ENCODE measurements around the gene HNRNPA3.
"Not testable (repeated sequence)": the region's sequence is repeated elsewhere in the genome, so short reads cannot be mapped to it uniquely, and the experiment has no call there.

HNRNPA3 gene

DNA sequence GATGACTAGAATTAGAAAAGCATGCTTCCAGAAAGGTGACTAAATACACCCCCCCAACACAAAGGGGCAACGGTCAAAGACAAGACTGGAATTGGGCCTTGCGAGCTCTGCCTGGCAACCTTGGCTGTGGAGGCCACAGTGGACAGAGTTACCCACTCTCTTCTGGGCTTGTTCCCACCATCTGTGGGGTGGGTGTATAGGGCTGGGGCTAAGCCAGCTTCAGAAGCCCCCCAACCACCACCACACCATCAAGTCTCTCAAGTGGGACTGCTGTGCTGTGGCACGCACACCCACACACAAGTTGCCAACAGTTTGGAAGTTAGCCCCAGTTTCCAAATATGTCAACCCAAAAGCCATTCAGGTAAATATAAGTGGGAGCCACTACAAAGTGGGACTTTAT is 44.1 kb downstream of the HNRNPA3 start:
- no peak for DNase-seq

DNA sequence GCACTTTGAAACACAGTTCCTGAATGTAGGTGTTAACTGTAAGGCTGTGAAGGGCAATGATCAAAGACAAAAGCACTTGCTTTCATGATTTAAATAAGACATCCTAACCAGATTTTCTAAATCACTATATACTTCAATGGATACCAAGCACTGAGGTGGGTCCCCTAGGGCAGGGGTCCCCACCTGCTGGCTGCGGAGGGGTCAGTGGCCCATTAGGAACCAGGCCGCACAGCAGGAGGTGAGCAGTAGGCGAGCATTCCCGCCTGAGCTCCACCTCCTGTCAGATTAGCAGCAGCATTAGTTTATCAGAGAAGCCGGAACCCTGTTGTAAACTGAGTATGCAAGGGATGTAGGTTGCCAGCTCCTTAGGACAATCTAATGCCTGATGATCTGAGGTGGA is 44.9 kb downstream of the HNRNPA3 start:
- DNase-seq = no peak

DNA sequence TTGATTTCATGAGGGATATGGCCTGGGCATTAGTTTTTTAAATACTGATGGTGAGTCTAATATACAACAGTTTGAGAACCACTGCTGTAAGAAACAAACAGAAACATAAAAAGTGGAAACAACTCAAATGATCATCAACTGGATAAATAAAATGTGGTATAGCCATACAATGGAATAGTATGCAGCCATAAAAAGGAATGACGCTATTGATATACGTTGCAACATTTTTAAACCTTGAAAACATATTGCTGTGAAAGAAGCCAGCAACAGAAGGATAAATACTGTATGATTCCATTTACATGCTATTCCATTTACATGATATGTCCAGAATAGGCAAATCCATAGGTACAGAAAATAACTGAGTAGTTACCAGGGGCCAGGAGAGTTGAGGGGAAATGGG is 45.5 kb downstream of the HNRNPA3 start:
- DNase-seq = no peak

DNA sequence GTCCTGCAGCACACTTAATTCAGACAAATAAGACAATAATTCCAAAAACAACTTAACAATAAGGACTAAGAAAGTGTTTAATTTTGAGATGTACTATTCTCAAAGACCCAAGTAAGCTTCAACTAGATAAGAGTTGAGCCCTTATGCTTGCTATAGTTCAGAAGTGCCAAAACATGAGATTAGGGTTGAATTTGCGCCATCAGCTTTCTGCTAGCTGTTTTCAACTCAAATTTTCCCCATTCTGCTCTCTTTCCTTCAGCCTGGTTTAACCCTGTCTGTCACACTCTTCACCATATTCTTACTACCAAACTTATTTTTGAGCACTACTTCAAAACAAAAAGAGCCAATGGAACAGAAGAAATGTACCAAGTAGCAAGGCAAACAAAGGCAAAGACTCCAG is 47.8 kb downstream of the HNRNPA3 start:
- no peak for DNase-seq

DNA sequence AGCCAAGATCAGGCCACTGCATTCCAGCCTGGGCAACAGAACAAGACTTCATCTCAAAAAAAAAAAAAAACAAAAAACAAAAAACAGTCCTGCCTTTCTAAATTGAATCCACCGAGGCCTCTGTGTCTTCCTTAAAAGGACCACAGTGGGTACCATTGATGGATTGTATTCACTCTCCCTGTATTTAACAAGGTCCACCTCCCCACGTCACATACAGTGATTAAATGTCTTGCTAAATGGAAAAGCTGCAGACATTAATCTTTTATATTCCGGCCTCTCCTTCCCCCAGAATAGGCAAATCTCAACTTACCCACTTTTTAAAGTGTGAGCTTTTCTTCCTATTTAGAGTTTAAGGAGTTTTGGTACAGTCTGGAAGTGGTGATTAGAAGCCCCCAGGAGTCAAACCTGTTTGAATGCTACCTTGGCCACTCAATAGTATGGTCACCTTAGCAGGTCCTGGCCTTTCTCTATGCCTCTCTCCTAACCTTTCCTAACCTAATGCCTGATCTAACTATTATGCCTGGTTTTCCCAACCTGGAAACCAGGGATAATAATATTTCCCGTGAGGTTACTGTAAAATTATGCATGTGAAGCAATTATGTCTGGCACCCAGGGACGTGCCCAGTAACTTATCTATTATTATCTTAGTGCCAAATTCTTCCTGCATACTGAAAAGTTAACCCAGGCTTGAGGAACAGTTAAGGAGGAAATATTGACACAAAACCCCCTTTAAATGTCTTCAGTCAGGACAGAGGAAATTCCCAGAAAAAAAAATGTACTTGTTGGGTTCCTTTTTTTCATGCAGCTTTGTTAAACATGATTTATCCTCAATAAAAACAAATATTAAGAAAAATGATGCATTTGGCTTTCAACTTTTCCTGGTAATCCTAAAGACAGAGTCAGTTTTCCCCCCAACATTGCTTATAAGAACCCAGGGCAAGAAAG is 48.8 kb downstream of the HNRNPA3 start:
- DNase-seq = no peak

DNA sequence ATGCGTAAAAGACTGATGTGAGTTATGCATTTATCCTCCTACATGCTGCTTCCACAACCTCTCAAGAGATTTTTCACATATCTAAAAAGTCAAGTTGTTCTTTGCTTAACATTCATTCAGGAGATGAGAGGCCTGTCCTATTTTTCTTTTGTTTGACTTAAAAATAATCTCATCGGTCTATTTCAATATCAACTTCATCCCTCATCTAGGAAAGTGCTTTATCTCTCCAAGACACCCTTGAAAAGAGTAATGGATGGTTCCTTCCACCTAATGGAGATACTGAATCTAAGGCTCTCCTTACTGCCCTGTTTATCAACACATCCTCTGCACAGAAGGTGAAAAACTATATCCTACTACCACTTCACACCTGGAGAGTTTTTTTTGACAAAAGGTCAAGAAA is 49.5 kb downstream of the HNRNPA3 start:
- DNase-seq = no peak

DNA sequence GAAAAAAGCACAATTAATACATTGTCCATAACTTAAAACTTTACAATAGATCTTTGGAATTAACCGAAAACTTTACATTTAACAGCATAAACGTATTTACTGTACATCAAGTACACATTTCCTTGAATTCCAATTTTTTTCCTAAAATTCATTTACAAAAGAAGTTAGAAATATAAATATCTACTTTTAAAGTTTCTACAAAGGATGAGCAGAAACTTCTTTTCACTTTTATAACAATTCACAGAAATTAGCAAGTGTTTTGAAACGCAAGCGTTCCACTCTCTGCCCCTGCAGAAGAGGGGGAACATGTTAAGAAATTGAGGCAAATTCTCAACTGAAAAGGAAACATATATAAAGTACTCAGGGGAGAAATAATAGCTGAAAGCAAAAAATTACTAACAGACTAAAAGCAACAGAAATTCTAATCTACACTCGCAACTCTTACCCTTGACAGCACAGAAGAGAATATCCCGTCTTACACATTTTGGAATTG is 50.4 kb downstream of the HNRNPA3 start:
- DNase-seq = no peak

DNA sequence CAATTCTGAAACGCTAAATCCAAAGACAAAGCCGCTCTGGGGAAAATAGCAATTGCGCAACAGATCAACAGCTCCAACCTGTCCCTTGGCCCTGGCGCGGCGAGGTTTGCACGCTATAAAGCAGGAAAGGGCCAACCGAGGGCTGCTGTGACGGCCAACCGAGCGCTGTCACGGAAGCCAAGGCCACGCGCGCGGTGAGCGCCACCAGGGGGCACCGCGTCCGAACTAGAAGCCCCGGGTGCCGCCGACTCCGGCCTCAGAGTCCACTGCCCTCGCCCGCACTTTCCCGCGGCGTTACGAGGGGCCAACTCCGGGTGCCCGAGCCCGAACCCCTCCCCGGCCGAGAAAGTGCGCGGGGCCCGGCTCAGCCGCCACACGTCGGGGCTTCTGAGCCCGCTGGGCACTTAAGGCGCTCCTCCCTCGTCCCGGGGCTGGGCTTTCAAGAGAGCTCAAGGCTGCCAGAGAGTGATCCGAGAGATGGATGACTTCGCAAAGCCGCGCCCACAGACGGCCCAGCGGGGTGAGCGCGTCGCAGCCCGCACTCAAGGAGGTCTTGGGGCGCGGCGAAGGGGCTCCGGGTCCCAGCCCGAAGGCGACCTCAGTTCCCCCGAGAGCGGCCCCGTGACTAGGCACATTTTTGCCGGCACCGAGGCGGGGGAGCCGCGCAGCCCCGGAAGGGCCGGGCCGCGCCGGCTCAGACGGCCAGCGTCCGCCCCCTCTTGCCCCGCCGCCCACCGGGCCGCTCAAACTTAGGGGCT is 51.0 kb downstream of the HNRNPA3 start:
- peak; percentile 87 to 94 (median 90) for DNase-seq

DNA sequence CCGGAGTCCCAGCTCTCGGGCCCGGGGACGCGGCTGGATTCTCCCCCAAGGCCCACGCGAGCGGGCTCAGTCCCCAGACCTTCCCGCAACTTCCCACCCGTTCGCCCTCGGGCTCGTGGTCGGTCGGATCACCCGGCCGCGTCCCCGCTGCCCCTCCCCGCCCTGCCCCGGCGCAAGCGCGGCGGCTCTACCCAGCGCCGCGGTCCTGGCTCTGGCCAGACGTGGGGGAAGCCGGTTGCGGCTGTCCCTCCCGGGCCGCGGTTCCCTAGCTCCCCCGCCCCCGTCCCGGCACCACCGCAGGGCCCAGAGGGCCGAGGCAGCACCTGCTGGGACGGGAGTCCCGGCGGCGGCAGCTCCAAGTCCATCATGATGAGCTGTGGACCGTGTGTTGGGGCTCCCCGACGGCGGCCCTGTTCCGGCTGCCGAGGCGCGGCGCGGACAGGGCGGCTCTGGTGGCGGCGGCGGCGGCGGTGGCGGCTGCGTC is 51.7 kb downstream of the HNRNPA3 start:
- peak in 1 of 4 experiments; percentile 47 for DNase-seq

DNA sequence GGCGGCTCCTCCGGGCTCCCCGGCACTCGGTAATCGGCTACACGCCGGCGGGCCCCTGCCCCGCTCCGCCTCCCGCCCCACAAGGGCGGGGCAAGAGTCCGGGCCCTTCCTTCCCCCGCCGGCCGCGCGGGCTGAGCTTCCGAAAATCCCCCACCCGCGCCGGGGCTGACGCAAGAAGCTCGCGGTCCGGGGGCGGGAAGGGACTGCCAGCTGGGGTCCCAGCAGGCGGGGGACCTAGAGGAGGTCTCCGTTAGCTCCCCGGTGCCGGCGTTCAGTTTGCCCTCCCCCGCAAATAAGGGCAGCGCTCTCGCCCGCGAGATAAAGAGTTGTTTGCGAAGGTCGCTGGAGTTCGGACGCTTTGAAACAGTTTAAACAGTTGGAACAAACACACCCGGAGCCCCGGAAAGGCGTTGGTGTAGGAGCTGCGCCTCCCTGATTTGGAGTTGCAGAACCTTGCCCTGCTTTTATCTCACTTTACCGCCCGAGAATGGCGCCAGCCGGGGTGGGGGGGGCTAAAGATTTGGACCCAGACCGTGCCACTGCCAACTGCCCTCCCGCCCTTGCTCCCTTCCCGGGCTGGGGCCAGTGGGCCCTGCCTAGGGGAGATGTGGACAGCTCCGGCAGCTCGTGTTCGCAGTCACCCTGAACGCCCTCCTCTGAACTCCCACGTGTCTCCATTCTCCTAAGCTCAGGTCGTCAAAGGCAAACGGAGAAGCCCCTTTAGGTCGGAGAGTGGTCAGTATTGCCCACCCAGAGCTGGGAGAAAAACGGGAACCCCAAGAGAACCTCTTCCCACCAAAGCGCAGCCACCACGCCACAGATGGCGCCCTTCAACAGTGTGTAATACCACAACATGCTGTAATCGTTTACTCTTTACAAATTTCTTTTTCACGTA is 52.3 kb downstream of the HNRNPA3 start, which contains the start of gene NFE2L2:
NFE2L2 (minus strand) TSS at position 35 of the 895 bp plus-strand sequence. CDS start 151 bp downstream, outside the sequence.
- peak; percentile 88 to 91 (median 88) for DNase-seq

DNA sequence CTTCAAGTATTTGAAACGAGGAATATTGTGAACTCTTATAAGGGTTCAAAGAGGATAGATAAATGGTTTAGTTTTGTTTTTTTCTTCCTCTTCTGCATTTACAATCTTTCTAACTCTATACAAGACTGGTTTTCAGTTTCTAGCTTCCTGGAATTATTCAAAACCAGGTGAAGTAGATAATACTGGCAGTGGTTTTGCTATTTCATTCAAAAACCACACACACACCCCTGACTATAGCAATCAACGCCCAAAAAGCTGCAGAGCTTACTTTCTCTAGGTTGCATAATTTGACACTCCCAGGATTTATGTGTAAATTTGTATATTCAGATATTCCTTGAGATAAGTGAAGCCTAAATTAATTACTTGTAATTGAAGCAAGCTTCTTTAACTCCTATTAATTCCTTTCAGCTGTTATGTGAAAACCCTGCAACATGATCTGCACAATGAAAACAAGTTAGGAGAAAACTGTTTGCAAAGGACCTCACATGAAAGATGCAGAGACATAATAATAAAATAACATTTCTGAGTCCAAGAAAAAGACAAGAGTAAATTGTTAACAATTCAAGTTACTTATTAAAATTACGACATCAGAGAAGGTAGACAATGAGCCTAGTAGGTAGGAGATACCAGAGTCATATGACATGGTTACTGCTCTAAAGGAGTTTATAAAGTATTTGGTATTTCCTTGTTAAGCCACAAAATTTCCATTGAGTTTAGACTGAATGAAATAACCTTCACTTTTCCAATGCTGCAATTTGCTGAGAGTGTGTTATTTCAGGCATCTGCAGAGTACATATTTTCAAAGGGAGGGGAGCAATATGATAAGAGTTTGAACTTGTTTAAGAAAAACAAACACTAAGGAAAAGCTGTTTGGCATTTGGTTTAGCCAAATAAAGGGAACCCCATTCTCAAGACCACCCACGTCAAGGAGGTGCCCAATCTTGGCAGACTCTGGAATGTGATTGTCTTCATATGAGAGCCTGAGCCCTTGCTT is 53.5 kb downstream of the HNRNPA3 start:
- no peak for DNase-seq

DNA sequence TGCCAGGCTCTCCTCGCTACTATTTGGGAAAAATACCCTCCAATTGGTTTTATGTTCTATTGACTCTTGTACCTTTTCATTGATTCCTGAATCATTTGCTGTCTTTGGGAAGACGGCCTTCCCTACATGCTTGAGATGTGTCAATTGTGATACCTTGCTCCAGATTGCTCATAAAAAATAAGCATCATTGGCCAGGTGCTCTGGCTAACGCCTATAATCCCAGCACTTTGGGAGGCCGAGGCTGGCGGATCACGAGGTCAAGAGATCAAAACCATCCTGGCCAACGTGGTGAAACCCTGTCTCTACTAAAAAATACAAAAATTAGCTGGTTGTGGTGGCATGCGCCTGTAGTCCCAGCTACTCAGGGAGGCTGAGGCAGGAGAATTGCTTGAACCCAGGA is 54.4 kb downstream of the HNRNPA3 start:
- not testable (repeated sequence) for DNase-seq

DNA sequence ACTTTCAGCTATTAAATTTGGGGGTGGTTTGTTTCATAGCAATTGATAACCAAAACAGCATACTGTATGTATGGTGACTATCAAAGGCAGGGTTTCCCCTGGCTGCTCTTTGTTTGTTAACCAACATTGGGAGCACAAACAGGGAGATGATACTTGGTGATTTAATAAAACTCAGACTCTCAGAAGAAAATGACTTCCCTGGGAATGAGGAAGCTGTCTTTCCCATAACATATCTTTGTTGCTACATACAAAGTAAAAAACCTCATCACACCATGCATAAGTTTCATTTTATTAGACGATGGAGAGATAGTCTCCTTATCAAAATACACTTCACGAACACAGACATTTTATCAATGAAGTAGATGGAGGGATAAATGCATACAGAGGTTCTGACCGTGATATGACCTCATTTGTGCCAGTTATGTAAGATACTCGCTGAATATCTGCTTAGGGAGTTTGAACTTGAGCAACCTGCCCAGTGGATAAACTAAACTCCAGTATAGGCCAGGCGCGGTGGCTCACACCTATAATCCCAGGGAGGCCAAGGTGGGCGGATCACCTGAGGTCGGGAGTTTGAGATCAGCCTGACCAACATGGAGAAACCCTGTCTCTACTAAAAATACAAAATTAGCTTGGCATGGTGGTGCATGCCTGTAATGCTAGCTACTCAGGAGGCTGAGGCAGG is 55.7 kb downstream of the HNRNPA3 start:
- no peak for DNase-seq

DNA sequence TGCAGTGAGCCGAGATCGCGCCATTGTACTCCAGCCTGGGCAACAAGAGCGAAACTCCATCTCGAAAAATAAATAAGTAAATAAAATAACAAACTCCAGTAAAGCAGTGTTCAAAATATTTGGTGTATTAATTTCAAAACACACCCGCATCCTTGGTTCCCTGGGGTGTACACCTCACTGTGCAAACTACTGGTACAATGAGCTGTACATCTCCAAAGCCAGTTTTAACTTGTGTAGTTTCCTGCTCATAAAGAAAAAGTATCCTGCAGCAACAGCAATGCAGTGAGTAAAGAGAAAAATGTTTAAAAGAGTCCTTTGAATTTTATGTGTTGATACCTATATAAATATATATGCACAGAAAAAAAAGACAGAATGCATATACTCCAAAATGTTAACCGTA is 56.3 kb downstream of the HNRNPA3 start:
- no peak for DNase-seq

DNA sequence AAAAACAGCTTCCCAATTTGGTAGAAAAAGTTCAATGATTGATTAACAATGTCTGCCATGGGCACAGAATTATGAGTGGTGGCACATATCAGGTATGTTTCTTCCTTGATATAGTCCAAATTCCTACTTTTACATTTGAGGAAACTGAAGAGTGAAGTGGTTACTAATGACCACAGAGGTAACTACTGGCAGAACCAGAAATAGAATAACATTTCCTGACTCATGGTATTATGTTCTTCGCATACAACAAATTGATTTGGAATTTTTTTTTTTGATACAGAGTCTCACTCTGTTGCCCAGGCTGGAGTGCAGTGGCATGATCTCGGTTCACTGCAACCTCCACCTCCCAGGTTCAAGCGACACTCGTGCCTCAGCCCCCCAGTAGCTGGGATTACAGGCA is 57.9 kb downstream of the HNRNPA3 start:
- DNase-seq = no peak

DNA sequence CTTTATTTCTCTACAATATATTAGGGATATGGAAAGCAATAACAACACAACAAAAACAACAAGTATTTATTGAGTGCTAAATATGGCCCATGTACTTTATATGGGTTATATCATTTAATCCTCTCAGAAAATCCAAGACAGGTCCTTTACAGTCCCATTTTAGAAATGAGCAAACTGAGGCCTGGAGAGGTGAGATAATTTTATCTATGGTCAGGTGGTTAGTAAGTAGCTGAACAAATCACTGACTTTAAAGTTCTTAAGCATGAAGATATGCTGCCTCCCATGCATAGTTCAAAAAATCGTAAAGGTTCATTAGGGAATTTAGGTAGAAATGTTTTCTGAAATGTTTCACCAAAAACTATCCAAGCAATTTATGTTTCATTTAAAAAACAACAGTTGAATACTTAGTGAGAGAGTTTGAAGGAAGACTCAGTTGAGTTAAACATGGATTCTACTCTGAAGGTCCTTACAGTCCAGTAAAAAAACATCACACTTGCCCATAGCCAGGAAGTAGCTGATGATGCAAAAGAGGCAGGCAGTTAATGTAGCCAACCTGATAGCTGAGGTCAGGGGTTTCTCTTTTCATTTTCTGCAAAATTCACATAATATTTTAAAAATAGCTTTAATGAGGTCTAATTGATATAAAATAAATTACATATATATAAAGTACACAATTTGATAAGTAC is 59.5 kb downstream of the HNRNPA3 start:
- DNase-seq = no peak

DNA sequence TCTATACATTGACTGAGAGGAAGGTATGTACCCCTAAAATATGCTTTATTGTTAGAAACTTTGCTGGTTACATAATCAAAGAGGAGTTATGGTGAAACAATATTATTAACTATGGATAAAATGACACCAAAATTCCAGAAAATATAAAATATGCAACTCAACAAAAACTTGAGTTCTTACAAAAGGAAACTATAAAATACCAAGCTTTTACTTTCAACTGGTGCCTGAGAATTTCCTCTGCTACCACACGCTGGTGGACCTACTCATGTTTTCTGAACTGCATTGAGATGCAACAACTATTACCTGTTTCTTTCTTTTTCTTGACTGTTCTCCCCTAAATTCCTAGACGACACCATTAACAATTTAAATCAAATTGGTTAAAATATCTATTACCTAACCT is 60.2 kb downstream of the HNRNPA3 start:
- DNase-seq = no peak

DNA sequence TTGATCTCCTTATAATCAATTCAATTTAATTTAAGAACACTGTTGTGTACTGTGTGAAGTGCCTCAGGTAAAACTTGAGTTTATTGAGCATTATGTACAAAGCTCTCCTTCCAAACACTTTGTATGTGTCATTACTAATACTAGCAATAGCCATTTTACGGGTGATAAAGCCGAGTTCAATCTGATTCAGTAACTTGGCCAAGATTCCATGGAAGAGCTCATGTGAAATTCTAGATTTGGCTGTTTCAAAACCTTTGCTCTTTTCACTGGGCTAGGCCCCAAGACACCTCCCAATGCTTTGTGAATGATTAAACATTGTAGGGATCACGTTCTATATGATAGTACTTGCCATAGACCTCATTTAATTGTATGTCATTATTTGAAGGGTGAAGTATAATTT is 60.8 kb downstream of the HNRNPA3 start:
- no peak for DNase-seq

Measured in activated CD4-positive, CD25-positive, alpha-beta regulatory T cell (primary cell).